Left kidney (tissue), 2 donors: ENCODE measurements around the gene UPF1. TPM values are rescaled to one million over a fixed set of nuclear protein-coding genes. Genes with fewer than 3 reads are reported as not detected.
"Not testable (repeated sequence)": the region's sequence is repeated elsewhere in the genome, so short reads cannot be mapped to it uniquely, and the experiment has no call there.

Experiments used
- DNase-seq: peaks from one replicate; pipeline ENCODE4 v3.0.0-alpha.2; 2013
- polyA plus RNA-seq: library from polyadenylated mRNA; unstranded; fragments of 120-200 nt; gene quantifications from one replicate; pipeline ENCODE4 v1.2.1, GENCODE V29; 2013; ENCODE audit not compliant: insufficient read length

UPF1 gene
- polyA plus RNA-seq, 1 donor = 49.1 TPM

DNA sequence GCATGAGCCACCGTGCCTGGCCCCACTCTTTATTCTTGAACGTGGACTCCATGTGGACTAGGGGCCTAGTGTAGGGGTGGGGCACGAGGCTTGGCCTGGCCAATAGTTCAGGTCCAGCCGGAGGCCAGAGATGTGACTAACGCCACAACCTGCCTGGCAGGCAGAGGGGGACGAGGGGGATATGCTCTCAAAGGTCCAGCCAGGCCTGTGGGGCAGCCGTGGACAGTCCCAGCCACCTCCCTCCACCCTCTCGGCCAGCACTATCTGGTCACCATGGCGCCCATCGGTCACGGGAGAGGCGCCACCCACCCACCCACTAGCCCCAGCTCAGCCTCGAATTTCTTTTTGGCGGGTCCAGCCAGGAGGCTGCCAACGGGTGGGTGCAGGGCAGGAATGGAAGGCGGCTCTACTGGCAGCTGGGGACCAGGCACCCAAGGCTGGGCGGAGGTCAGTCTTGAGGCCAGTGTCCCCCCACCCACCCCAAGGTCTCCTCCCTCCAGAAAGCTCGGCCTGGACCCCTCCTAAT, 66.4 kb downstream of the UPF1 start:
- DNase-seq = no peak

DNA sequence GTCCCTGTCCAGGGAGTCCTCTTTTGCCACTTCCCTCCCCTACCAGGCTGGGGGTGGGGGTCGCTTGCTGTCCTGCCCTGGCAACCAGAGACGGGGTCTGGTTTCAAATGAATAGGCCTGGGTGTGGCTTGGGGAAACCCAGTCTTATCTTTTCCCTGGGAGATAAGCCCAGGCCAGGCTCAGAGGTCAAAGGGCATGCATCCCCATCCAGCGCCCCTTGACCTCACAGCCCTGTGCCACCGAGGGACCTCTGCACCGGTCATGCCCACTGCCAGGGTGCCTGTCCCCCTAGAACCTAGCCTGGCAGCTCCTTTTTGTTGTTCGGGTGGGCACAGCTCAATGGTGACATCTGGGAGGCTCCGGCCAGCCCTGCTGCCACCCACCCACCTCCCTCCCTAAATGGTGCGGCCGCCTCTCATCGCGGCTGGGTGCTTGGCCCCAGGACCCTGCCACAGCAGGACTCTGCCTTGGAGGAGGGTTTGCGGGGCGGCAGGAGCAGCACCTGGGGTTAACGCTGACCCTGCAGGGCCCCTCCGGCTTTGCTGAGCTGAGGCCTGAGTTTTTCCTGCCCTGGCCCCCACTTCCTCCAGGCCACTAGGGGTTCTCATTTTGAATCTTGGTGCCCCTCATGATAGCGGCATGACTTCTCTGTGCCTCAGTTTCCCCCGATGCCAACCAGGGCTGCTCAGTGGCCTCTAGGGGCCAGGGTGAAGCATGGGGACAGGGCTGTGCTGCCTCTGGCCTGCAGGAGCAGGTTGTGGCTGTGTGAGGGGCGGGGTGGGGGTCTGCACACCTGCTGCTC, 67.0 kb downstream of the UPF1 start:
- DNase-seq = no peak

DNA sequence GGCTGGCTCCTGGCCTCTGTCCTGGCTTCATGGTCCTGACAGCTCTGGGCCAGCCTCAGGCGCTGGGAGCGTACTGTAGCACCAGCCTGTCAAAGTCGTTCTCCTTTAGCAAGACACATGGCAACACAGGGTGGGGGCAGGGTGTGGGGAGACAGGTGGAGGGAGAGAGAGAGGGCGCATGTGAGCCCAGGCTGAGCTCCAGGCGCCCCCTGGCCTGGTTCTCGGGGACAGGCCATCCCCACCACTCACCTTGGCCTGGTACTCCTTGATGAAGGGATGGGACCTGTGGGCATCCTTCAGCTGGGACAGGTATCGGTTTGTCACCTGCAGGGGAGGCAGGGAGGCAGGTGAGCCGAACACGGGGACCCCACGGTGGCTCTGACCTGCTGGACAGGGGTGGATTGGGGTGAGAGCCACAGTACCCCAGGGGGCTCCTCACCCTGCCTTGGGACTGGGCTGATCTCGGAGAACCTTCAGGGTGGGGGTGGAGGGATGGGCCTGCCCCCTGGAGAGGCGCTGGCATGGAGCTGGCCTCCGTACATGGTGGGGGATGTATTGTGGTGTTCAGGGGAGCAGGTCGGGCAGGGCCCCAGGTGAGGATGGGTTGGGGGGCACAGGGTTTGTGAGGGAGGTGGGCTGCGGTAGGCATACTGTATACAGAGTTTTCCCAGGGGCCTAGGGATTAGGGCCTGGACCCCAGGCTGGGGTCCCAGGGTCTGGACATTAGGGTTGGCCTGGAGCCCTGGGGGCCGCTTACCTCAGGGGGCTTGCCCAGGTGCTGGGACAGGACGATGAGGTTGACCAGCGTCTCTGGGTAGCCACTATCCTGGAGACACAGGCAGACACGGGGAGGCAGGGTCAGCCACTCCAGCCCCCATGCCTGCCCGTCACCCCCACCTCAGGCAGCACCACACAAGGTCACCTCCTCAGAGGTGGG, 68.1 kb downstream of the UPF1 start:
- no peak for DNase-seq

GRCh38 chr19:18900700-18901481, 69.1 kb downstream of the UPF1 start:
- no peak for DNase-seq

GRCh38 chr19:18901491-18901890, 69.7 kb downstream of the UPF1 start:
- DNase-seq = no peak

- DNase-seq = not testable (repeated sequence)
Measured at GRCh38 chr19:18902519-18902918, 70.8 kb downstream of the UPF1 start.

GRCh38 chr19:18903156-18904037, 71.6 kb downstream of the UPF1 start:
- no peak for DNase-seq

DNA sequence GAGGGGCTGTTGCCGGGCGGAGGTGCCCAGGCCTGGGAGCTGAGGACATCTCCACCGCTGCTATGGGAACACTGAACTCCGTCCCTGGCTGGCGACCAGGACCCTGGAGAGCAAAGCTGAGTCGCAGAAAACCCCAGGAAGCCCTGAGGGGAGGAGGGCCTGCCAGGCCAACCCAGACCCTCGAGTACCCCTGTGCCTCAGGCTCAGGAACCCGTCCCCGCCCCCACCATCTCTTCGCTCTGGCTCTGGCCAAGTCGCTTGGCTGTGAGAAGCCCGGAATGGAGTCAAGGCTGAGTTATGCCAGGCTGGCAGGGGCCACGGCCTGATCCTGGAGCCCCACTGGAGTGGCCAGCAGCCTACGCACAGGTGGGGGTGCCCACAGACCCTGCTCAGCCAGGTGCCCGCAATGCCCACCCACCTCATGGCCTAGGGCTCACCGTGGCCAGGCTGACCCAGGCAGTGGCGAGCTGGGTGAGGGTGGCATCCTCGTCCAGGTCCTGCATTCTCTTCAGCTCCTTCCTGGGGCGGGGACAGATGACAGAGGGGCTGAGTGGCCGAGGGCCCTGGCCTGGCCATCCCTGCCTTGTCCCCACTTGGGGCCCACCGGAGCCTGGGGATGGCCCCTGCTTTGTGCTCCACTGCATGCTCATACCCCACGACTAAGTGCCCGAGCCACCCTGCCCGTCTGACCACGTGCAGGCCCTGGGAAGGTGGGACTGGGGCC, 72.7 kb downstream of the UPF1 start:
- no peak for DNase-seq

DNA sequence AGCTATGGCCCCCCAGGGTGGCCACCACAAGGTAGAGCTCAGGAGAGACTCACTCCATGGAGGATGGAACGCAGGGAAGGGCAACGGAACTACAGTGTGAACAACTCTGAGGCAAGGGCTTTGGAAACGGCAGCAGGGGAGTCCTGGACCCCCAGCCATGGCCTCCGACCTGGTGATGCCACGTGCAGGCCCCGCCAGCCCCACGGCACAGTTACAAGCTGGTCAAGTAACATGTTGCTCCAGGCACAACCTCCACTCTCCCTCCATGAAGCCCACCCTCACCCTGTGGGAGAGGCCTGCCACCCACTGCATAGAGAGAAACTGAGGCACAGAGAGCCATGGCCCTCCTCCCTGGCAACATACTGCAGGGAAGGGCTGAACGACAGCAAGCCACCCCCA, 73.3 kb downstream of the UPF1 start:
- DNase-seq = no peak

DNA sequence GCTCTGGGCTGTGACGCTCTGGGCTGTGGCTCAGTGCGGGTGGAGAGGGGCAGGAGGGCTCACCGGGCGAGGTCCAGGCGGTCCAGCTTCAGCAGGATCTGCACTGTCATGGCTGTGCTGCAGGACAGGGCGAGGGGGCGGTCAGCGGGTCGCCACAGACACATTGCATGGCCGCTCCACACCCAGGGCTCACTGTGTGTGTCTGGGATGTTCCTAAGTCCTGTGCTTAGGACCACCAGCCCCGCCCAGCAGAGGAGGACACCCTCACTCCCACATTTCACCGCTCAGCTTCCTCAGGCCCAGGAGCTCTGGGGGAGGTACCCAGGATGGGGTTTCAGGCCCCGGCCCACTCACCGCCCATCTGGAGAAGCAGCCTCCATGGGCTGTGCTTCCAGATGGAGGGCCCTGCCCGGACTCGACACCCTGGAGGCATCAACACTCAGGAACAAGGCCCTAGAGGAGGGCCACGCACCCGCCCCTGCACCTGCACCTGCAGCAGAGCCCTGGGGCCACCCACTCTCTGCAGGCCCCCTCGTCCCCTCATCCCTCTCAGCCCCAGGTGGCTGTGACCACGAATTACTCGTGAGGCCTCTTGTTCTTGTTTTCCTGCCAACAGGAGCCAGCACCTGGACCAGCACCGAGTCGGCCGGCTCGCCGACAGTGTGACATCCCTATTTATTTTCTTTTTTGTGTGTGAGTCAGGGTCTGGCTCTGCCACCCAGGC, 73.9 kb downstream of the UPF1 start:
- DNase-seq = no peak

DNA sequence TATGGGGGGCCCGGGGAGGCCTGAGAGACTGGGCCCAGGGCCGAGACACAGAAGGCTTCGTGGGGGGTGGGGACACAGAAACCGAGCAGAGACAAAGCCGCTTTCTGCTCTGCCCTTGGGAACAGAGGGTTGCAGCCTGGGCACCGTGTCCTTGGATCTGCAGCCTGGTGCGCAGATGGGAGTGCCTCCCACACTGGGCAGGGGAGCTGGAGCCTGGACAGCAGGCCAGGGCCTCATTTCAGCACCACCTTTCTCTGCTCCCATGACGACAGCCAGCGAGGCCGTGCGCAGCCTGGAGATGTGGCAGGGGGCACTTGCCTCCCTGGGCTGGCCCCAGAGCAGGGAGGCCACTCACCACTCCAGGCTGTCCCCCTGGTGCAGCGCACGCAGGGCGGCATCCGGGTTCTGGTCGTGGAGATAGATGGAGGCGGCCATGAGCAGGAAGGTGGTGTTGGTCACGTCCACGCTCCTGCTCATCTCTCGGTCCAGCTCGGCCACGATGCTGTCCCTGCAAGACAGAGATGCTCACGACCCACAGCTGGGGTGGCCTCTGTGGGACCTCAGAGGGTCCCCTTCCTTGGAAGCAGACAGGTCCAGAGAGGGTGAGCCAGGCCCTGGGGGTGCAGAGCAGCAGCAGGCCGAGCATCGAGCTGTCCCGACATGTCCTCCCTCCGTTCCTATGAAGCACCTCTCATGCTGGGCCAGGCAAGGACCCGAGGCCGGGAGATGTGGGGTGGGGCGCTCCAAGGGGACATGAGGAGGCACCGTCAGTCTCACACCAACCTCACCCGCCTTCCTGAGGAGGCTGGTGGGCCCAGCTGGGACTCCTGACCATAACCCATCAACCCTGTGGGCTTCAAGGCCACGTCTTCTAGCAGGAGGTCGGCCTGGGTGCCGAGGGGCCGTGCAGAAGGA, 75.1 kb downstream of the UPF1 start:
- no peak for DNase-seq

- DNase-seq = no peak
Measured at GRCh38 chr19:18908917-18909619, 77.3 kb downstream of the UPF1 start.

GRCh38 chr19:18910010-18910409, 78.3 kb downstream of the UPF1 start:
- no peak for DNase-seq

DNA sequence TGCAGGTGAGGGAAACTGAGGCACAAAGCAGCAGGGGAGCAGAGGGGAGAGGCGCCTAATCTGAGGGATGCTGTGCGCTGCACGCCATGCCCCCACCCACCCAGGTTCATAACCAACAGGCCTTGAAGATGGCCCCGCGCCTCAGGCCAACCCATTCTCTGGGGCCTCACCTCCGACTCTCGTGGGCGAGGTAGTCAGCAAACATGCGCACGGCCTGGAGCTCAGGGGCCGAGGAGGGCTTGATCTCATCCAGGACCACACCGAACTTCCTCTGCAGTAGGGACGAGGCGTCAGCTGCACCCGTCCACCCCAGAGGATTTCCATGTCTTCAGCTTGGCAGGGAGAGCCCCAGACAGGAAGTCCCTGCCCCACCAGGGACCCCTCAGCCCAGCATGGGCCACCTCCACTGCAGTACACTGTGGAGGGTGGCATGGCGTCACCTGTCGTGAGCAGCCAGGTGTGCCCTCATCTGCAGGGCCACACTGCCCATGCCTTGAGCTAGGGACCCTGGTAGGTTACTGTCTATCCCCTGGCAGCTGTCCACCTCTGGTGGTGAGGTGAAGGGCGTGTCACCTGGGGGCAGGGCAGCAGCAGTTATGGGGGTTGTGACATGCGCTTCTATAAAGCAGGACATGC, 79.2 kb downstream of the UPF1 start:
- no peak for DNase-seq

DNA sequence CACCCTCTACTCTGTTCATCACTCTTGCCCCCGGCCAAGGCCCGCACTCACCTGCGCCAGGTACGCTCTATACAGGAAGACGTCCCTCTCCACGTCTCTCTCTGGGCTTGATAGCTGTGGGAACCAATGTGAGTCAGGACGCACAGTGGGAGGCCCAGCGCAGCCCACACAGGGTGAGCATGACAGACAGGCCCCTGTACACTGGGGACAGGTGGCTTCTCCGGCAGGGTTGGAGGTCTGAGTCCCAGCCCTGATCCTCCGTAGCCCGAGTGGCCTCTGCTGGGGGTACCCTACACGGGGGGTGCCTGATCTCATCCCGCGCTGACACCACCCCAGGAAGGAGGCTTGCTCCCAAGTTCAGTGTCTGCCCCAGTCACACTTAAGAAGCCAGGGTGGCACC, 81.2 kb downstream of the UPF1 start:
- DNase-seq = no peak

DNA sequence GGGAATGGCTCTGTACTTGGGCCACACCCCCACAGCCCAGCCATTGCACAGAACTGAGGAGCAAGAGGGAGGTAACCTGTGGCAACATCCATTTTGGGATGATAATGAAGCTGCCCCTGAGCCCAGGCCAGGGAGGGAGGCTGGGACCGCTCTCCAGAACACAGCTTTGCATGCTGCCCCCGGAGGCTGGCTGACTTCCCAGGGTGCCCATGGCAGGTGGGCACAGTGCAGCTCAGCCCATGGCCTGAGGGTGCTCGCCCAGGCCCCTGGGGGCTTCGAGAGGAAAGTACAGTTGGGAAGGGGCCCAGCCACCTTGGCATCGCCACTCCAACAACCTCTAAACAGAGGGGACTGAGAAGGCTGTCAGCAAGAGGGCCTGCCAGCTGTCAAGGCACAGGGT, 81.7 kb downstream of the UPF1 start:
- no peak for DNase-seq

DNA sequence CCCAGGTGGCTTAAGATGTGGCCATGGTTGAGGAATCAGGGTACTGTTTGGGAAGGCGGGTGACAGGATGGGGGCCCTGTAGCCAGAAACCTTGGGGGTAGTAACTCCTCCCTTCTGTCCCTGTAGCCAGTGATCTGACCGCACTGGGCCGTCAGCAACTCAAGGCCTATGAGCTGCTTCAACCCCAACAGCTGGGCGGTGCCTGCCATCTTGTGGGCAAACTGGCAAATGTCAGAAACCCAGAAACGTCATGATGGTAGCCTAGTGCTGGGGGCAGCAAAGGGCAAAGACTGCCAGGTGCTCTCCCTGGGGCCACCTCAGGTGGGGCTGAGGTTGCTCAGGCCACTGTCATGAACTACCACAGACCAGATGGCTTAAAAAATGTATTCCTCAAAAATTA, 83.9 kb downstream of the UPF1 start:
- no peak for DNase-seq
